Retinal pigment epithelial cell (primary cell): ENCODE data around the gene EXOSC10.
"Not testable (repeated sequence)": the region's sequence is repeated elsewhere in the genome, so short reads cannot be mapped to it uniquely, and the experiment has no call there.

ENCODE experiments used
- DNase-seq: peaks from one replicate; pipeline ENCODE4 v3.0.0-alpha.2; 2010; ENCODE audit warnings: low read depth
- H3K4me3 ChIP-seq: 2 replicates; pipeline ENCODE4 v1.5.1; 2011; ENCODE audit warnings: mild to moderate bottlenecking, low read length, control low read depth, moderate library complexity
- CTCF ChIP-seq: conservative IDR thresholded peaks from 2 replicates; pipeline ENCODE4 v1.5.1; 2011; ENCODE audit warnings: low read depth, low read length, control low read depth, inconsistent platforms

EXOSC10 gene

GRCh38 chr1:11055676-11056075, 44.0 kb downstream of the EXOSC10 start:
- no peak for DNase-seq
- no peak overlapping the region for H3K4me3 ChIP-seq
- no peak for TF ChIP-seq CTCF

GRCh38 chr1:11054666-11055065, 45.0 kb downstream of the EXOSC10 start:
- no peak for TF ChIP-seq CTCF
- no peak overlapping the region for H3K4me3 ChIP-seq
- DNase-seq = no peak

GRCh38 chr1:11054181-11054580, 45.5 kb downstream of the EXOSC10 start:
- DNase-seq = no peak
- TF ChIP-seq CTCF = no peak
- no peak overlapping the region for H3K4me3 ChIP-seq

- no peak for TF ChIP-seq CTCF
- H3K4me3 ChIP-seq = no peak overlapping the region
- DNase-seq = no peak
These were observed 45.9 kb downstream of the EXOSC10 start for GRCh38 chr1:11053758-11054137.

GRCh38 chr1:11052839-11053757, 46.6 kb downstream of the EXOSC10 start:
- peak; percentile 12 for TF ChIP-seq CTCF
- no peak overlapping the region for H3K4me3 ChIP-seq
- DNase-seq = no peak

- H3K4me3 ChIP-seq = no peak overlapping the region
- no peak for TF ChIP-seq CTCF
- DNase-seq = no peak
These were observed 47.7 kb downstream of the EXOSC10 start for GRCh38 chr1:11051781-11052511.

- H3K4me3 ChIP-seq, DNase-seq: not testable (repeated sequence)
These were observed 48.5 kb downstream of the EXOSC10 start for GRCh38 chr1:11051121-11051520.
